HG02678 (cell line): ENCODE results near the gene OCA2.
"Not testable (repeated sequence)": the region's sequence is repeated elsewhere in the genome, so short reads cannot be mapped to it uniquely, and the experiment has no call there.

ENCODE experiments used
- ATAC-seq: cut with Tn5 transposase; IDR thresholded peaks from one replicate; pipeline ENCODE4 v1.9.1; 2021; ENCODE audit warnings: mild to moderate bottlenecking, moderate library complexity; ENCODE audit not compliant: unreplicated experiment

The OCA2 gene

GRCh38 chr15:27744641-27745040 lies 354.5 kb downstream of the OCA2 start:
- ATAC-seq, result no peak

DNA sequence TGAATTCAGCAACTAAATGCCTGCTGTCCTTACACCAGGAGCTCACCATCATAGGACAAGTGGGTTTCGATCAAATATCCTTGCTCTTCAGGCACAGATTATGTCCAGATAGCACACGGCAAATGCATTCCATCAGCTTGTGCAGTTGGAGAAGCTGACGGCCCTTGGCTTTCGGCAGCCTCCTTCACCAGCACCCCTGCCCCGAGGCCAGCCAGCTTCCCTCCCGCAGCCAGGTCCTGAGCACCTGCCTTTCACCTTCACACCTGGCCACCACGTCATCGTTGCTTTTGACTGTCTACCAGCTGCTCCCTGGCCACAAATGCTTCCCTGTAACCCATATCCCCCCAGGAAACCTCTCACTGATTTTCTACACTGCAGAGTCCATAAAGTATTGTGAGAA lies 355.5 kb downstream of the OCA2 start:
- ATAC-seq, result no peak

DNA sequence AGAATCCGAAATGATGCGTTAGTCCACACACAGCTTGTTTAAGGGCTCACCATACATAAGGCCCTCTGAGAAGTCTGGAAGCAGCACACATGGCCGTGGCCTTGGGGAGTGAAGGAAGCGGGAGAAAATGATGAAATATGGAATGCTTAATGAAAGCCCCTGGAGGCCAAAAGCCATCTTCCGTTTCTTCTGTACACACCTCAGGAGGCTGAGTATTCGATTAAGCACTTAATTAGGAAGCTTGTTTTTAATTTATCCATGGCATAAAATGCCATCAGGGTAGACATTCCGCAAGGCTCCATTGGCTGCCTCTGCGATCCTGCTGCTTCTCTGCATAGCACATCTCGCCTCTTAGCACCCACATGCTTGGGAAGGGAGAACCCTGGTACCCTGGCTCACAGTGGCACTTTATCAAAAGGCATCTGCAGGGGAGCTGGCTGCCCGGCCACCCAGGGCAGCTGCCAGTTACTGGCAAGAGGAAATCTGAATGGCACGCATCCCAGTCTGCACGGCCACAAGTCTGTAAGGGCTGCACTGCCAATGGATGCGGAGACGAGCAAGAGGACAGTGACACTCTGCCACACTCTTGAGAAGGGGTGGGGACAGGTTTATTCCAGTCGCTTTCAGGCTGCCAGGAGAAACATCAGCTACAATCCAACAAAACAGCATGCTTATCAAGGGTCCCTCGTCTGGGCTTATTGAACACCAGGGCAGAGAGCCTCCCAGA lies 356.2 kb downstream of the OCA2 start:
- no peak for ATAC-seq

- no peak for ATAC-seq
These were observed 357.8 kb downstream of the OCA2 start for GRCh38 chr15:27741226-27741860.

GRCh38 chr15:27734785-27735495 lies 364.2 kb downstream of the OCA2 start:
- no peak for ATAC-seq

GRCh38 chr15:27731776-27732175 lies 367.3 kb downstream of the OCA2 start:
- no peak for ATAC-seq

- no peak for ATAC-seq
These were observed 368.2 kb downstream of the OCA2 start for GRCh38 chr15:27730868-27731267.

DNA sequence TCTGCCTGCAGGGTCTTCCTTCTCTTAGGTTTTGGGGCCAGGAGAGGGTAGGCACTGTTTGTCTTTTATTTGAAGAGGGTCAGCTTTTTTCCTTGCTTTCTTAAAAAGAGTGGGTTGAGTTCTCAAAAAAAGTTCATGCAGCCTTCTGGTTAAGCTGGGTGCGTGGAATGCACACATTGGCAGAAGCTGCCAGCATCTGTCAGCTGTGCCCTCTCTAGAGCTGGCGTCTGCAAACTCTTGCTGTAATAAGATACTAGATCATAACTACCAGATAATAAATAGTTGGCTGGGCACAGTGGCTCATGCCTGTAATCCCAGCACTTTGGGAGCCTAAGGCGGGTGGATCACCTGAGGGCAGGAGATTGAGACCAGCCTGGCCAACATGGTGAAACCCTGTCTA lies 373.4 kb downstream of the OCA2 start:
- ATAC-seq, result no peak

GRCh38 chr15:27723821-27724220 lies 375.3 kb downstream of the OCA2 start:
- no peak for ATAC-seq

DNA sequence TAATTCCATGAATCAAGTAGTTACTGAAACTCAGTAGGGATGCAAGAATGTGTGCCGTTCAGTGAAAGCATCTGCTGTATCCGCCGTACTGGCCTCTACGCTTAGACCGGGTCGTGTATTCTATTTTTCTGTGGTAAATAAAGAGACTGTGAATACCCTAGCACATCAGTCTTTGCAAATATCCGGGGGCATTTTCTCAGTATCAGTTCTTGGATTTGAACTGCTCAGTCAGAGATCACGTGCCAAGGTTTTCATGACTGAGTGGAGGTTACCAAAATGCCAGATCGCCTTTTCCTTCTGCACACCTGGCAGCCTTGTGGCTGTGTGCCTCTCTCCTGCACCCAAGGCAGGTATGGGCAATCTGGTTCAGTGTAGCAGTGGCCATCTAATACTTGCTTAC lies 377.0 kb downstream of the OCA2 start:
- no peak for ATAC-seq

- no peak for ATAC-seq
These were observed 384.4 kb downstream of the OCA2 start for GRCh38 chr15:27714675-27715074.

- ATAC-seq, result not testable (repeated sequence)
These were observed 385.3 kb downstream of the OCA2 start for GRCh38 chr15:27713850-27714249.

DNA sequence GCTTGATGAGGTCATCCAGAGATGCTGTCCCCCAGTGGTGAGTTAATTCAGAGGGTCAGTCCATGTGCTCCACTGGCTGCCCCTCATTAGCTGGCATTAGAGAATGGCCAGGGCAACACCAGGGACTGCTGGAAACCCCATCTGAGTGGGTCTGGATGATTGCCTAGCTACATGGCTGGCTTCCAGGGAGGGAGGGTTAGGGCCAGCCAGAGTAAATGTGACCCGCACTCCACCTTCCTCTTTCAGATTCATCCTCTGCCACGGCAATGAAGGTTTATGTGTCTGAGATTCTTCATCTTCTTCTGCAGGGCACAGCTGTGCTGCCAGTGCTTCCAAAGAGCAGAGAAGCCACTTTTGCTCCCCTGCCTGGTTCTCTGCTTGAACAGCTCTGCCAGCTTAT lies 391.9 kb downstream of the OCA2 start:
- ATAC-seq, result no peak

DNA sequence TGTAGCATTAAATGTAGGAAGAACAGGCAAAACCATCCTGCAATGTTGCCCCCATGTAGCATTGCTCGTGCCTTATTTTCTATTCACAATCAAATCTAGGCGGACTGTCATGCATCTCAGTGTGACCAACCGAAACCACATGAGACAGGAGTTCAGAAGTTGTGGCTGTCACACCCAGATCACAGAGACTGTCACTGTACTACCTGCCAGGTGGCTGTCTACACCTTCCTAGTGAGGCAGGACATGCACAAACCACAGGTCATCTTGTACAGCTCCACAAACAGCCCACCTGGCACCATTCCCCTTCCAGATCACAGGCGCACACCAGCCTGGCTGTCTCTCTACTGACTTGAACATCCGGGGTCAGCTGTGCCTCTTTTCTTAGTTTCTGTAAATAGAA lies 392.8 kb downstream of the OCA2 start:
- no peak for ATAC-seq

DNA sequence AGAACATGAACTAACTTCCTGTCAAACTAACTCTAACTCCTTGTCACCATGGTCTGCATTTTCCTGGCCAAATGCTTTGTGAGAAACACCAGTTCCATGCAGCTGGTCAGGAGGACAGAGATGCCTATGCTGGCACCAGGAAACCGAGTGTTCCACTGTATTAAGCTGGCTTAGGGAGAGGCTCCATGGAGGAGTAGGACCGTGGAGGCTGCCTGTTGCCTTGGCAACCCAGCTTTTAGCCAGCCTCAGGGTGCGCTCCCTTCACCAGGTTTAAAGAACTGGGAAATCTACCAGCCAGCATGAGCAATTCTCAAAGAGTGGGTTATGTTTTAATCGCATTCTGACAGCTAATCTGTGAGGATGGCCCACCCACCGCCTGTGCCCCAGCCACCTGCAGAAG lies 394.1 kb downstream of the OCA2 start:
- no peak for ATAC-seq
